Tibial nerve (tissue), 4 donors: ENCODE results near the gene SLC4A11. TPM values are rescaled to one million over a fixed set of nuclear protein-coding genes. Genes with fewer than 3 reads are reported as not detected.

ENCODE experiments used
- DNase-seq, 2 donors: peaks; one replicate each; pipeline ENCODE4 v3.0.0-alpha.2; 2019; ENCODE audit warnings: low spot score in 2 of 2
- H3K27ac ChIP-seq, 4 donors: fragments of 200-600 bp; sonication (generic) in 3 of 4; one replicate each; pipeline ENCODE4 v1.5.1; 2017 to 2019; ENCODE audit warnings: mild to moderate bottlenecking in 1 of 4
- H3K27me3 ChIP-seq, 2 donors: fragments of 200-600 bp; sonication (generic) in 1 of 2; one replicate each; pipeline versions ENCODE4 v1.5.1 to v1.6.0; 2017 to 2019
- H3K36me3 ChIP-seq, 3 donors: fragments of 200-600 bp; sonication (generic); one replicate each; pipeline ENCODE4 v1.5.1; 2018 to 2019
- H3K4me1 ChIP-seq, 4 donors: fragments of 200-600 bp; sonication (generic) in 3 of 4; one replicate each; pipeline ENCODE4 v1.5.1; 2017 to 2019
- H3K4me3 ChIP-seq, 4 donors: fragments of 200-600 bp; sonication (generic) in 3 of 4; one replicate each; pipeline ENCODE4 v1.5.1; 2017 to 2019; ENCODE audit warnings: mild to moderate bottlenecking in 1 of 4, moderate library complexity in 1 of 4
- H3K9me3 ChIP-seq, 4 donors: fragments of 200-600 bp; sonication (generic) in 3 of 4; one replicate each; pipeline ENCODE4 v1.5.1; 2017 to 2019
- EP300 ChIP-seq, 2 donors: sonication (generic); formaldehyde crosslinking; IDR thresholded peaks; one replicate each; pipeline ENCODE4 v1.6.1; 2017; ENCODE audit warnings: antibody characterized with exemption in 2 of 2, mild to moderate bottlenecking in 1 of 2
- POLR2A ChIP-seq, 2 donors: fragments of 450-650 bp; IDR thresholded peaks; one replicate each; pipeline ENCODE4 v1.6.1; 2017; ENCODE audit warnings: antibody characterized with exemption in 2 of 2, mild to moderate bottlenecking in 2 of 2, moderate library complexity in 2 of 2
- WGBS, 2 donors: methylation state at CpG; one replicate each; pipeline ENCODE4 v1.1.5; 2018; 5-methylcytosine and 5-hydroxymethylcytosine counted together
- total RNA-seq, 4 donors: library from RNA; depleted of rRNA; stranded (reverse); fragments of >200 nt; gene quantifications; one replicate each; pipeline ENCODE4 v1.1.0, GENCODE V29; 2016
- TF ChIP-seq, protein P1 (sequence below), 5 experiments: fragments of 200-600 bp in 3 of 5; fragments of 450-650 bp in 2 of 5; sonication (generic) in 3 of 5; IDR thresholded peaks; one replicate each; pipeline ENCODE4 v1.5.1; 2016 to 2019; ENCODE audit warnings: antibody characterized with exemption in 5 of 5, mild to moderate bottlenecking in 3 of 5, moderate library complexity in 2 of 5

SLC4A11 gene
- total RNA-seq, 4 donors from 2014 or later, result 0.21 to 0.78 TPM; not detected in 2

DNA sequence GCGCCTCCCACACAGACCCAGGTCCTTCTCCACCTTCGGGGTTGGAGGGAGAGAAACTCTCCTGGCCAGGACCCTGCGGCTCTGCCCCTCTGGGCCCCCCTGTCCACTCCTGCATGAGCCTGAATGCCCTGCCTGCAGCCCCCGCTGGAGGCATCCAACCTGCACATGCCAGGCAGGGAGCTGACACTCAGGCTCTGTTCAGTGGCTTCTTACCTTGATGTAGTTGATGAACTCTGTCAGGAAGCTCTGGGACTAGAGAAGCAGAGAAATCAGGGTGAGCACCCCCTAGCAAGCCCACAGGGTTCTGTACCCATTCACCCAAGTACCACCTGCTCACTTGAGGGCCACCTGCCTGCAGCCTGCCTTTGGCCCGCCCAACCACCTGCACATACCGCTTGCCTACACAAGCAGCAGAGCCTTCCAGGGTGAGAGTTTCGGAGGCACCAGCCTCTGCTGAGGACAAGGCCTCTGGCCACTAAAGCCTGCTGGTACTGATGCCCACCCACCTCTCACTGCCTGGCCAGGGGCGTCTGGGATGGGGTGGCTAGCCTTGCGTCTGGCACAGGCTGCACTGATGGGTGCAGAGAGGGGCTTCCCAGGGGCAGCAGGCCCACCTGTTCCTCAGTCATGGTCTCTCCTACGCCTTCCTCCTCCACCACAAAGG, 44.2 kb downstream of the SLC4A11 start:
- Histone ChIP-seq H3K4me1 (no peaks in the 10 kb centered on the region), H3K4me3 (no peak overlapping the region), H3K36me3 (peaks cover 4 to 97% (median 29%) of the 10 kb centered on the region in 3 donors), H3K27me3 (no peaks in the 10 kb centered on the region), H3K9me3 (no peaks in the 10 kb centered on the region), H3K27ac (no peak overlapping the region)
- 91 to 97% methylated on average over 9 to 10 of the region's 10 CpGs for WGBS, 2 donors
- DNase-seq, result no peak
- TF ChIP-seq, protein P1, sequence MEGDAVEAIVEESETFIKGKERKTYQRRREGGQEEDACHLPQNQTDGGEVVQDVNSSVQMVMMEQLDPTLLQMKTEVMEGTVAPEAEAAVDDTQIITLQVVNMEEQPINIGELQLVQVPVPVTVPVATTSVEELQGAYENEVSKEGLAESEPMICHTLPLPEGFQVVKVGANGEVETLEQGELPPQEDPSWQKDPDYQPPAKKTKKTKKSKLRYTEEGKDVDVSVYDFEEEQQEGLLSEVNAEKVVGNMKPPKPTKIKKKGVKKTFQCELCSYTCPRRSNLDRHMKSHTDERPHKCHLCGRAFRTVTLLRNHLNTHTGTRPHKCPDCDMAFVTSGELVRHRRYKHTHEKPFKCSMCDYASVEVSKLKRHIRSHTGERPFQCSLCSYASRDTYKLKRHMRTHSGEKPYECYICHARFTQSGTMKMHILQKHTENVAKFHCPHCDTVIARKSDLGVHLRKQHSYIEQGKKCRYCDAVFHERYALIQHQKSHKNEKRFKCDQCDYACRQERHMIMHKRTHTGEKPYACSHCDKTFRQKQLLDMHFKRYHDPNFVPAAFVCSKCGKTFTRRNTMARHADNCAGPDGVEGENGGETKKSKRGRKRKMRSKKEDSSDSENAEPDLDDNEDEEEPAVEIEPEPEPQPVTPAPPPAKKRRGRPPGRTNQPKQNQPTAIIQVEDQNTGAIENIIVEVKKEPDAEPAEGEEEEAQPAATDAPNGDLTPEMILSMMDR (IDR thresholded peaks at IDR 0.05), result no peak
- TF ChIP-seq EP300 (IDR thresholded peaks at IDR 0.05) (no peak), POLR2A (IDR thresholded peaks at IDR 0.05) (no peak)

DNA sequence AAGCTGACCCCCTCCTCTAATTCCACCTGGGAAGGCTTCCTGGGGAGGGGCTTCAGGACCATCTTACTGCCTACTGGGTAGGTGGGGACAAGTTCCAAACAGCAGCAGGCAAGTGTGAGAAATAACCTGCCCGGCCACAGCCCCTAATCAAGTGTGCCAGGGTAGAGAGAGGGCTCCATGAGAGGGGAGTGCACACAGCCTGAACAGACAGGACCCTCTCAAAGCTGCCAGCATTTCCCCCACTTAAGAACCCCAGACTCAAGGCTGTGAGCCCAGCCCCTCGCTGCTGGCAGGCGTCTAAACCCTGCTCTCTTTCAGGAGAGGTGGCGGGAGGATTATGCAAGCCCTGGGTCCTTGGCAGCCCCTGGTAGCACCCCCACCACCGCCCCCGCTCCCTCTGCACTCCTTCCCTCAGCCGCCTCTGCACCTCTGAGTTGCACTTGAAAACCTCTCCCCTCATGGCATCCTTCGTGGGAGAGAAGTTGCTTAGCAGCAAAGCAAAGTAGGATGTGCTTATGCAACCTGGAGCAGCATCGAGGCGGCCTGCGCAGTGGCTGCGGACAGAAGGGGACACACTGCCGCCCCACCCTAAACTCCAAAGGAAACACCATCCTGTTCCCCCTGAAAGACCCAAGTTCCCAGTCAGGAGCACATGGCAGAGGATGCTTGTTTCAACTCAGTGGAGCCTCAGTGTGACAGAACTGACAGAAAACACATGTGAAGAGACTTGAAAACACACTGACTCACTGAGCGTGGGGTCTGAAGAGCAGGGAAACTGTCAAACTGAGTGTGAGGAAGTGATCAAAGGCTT, 45.0 kb downstream of the SLC4A11 start:
- TF ChIP-seq EP300 (IDR thresholded peaks at IDR 0.05) (no peak), POLR2A (IDR thresholded peaks at IDR 0.05) (no peak)
- TF ChIP-seq, protein P1 (IDR thresholded peaks at IDR 0.05), result no peak
- Histone ChIP-seq H3K4me1 (no peaks in the 10 kb centered on the region), H3K4me3 (no peak overlapping the region), H3K9me3 (no peaks in the 10 kb centered on the region), H3K27me3 (no peaks in the 10 kb centered on the region), H3K27ac (no peak overlapping the region), H3K36me3 (peaks cover 4 to 97% (median 25%) of the 10 kb centered on the region in 3 donors)
- 91 to 93% methylated on average over 14 of the region's 14 CpGs for WGBS, 2 donors
- no peak for DNase-seq

DNA sequence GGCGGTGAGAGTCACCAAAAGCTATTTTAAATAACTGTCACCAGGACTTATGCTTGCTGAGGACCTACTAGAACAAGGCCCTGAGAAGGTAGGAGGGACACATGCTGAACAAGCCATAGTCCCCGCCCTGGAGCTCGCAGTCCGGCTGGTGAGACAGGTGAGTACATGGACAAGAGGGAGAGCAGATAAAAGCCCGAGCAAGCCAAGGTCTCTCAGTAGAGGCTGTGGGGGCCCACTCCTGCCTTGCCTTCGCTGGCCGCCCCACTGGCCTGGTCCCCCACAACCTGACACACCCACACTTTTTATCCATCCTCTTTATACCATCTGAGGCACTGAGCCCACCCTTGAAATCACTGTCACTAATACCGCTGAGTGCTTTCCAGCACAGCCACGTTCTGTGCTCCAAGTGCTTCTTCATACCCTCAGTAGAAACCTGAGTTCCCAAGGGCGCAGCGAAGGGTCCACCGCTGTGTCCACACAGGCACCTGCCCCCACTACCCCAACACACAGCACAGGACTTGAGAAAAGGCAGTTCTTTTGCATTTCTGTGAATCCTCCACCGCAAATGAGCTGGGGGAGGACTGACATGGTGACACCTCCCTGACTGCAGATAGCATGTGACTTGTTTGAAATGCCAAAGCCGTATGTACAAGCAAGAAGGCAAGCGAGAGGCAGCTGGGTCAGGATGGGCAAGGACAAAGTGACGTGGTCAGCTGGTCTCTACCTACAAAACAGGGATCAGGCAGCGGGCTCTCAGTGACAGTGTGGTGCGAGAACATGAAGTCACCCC, 46.6 kb downstream of the SLC4A11 start:
- TF ChIP-seq POLR2A (IDR thresholded peaks at IDR 0.05) (no peak), EP300 (IDR thresholded peaks at IDR 0.05) (no peak)
- TF ChIP-seq, protein P1 (IDR thresholded peaks at IDR 0.05), result no peak
- no peaks in the 10 kb centered on the region for H3K9me3 ChIP-seq
- H3K36me3 ChIP-seq, result peaks cover 4 to 95% (median 25%) of the 10 kb centered on the region in 3 donors
- H3K4me3 ChIP-seq, result no peak overlapping the region
- no peak for DNase-seq
- H3K27me3 ChIP-seq, result no peaks in the 10 kb centered on the region
- no peak overlapping the region for H3K27ac ChIP-seq
- WGBS, 2 donors, result 92 to 94% methylated on average over 18 of the region's 18 CpGs
- no peaks in the 10 kb centered on the region for H3K4me1 ChIP-seq

DNA sequence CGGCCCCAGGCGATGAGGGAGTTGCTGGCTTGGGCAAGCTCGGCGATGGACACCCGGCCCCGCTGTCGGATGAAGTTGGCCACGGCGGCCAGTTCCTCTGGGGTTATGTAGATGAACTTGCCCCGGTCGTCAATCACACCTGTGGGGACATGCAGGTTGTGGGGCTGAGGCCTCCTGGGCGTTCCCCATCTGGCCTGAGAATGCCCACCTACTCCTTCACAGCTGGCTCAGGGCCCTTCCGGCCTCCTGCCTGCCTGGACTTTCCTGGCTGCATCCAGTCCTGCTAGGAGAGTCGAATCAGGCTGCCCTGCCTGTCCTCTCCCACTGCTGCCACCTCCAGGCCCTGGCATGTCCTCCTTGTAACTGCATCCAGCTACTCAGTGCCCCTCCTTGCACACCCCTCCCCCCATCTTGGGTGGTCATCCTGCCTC, 48.3 kb downstream of the SLC4A11 start:
- 85 to 86% methylated on average over 14 of the region's 14 CpGs for WGBS, 2 donors
- Histone ChIP-seq H3K36me3 (peaks cover 4 to 79% (median 25%) of the 10 kb centered on the region in 3 donors), H3K27me3 (no peaks in the 10 kb centered on the region), H3K4me1 (no peaks in the 10 kb centered on the region), H3K9me3 (no peaks in the 10 kb centered on the region), H3K27ac (no peak overlapping the region), H3K4me3 (no peak overlapping the region)
- TF ChIP-seq POLR2A (IDR thresholded peaks at IDR 0.05) (no peak), EP300 (IDR thresholded peaks at IDR 0.05) (no peak)
- TF ChIP-seq, protein P1 (IDR thresholded peaks at IDR 0.05), result no peak
- DNase-seq, result no peak
